ENCODE data around the gene DHPS.

The DHPS gene
- long read RNA-seq, transcript DHPS-221 (8 exons, 1,176 nt): minor isoform, 41 of 735 reads
- long read RNA-seq, transcript DHPS-201 (9 exons, 1,363 nt): major isoform, 642 of 735 reads
- long read RNA-seq, partial matches to known transcripts: 3 of 735 reads
- long read RNA-seq, other reads (novel, unspliced or antisense): 47 of 735 reads

DNA sequence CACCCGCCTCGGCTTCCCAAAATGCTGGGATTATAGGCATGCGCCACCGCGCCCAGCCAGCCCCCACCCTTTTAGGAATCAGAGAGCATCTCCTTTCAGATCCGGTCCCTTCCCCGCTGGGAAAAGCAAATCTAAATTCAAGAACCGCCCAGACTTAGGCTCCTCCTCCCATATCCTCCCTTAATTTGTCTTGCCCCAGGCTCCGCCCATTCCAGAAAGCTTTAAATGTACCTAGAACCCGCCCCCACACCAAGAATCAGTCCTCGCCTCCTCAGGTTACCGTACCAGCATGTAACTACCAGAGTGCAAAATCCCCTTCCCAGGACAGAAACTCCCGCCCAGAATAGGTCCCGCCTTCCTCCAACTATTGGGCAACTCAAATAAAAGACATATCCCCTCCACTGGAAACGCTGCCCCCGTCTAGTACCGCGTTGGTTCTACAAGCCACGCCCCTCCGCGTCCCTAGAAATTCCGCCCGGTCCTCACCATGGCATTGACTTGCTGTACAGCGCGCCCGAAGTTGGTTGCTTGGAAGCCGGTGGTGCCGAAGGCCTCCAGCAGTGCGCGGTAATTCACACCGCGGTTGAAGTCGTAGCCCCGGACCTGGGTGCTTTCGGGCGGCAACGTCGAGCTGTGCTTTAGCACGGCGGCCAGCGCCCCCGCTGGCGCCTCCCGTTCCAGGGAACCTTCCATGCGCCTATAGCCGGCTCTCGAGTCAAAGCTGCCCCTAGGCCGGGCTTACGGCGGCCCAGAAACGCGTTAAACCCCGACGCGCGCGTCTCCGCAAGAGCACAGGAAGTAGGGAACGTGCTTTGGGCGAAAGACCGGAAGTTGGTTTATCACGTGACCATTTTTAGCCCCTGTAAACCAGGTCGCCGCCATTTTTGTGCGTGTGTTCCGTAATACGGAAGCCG is at the start of gene DHPS:
DHPS (minus strand) TSS at position 807 of the 914 bp plus-strand sequence; CDS start at position 693, 114 bp downstream.
- TF ChIP-seq REST (IDR thresholded peaks at IDR 0.05; ENCODE audit: insufficient replicate concordance, low read depth) (peak; percentile 37), GABPA (IDR thresholded peaks at IDR 0.05; ENCODE audit: low read depth) (peak; percentile 86), CTCF (IDR thresholded peaks at IDR 0.05; ENCODE audit: insufficient read depth, low read length) (no peak), SPI1 (IDR thresholded peaks at IDR 0.05; ENCODE audit: borderline replicate concordance, low read depth) (peak; percentile 35; the same call in 1 of the 2 replicates), POLR2AphosphoS5 (IDR thresholded peaks at IDR 0.05; ENCODE audit: low read depth) (peak; percentile 77)
- peak within 1 kb of the TSS; percentile 79 for H3K4me3 ChIP-seq (replicated peaks; ENCODE audit: insufficient read depth, low read length)
- peak; percentile 97 to 98 for DNase-seq (ENCODE audit: low read depth in 1 of 2, low spot score in 1 of 2)
- H3K27ac ChIP-seq (replicated peaks): peak within 1 kb of the TSS; percentile 96
- no peaks in the 10 kb centered on the region for H3K27me3 ChIP-seq (ENCODE audit: insufficient read depth, poor library complexity, severe bottlenecking)

- DNase-seq (ENCODE audit: low read depth in 1 of 2, low spot score in 1 of 2): no peak
- Histone ChIP-seq H3K27ac (replicated peaks) (no peak overlapping the region), H3K27me3 (ENCODE audit: insufficient read depth, poor library complexity, severe bottlenecking) (no peaks in the 10 kb centered on the region), H3K4me3 (replicated peaks; ENCODE audit: insufficient read depth, low read length) (no peak overlapping the region)
- no peak for TF ChIP-seq CTCF (IDR thresholded peaks at IDR 0.05; ENCODE audit: insufficient read depth, low read length)
- no peak for TF ChIP-seq SPI1 (IDR thresholded peaks at IDR 0.05; ENCODE audit: borderline replicate concordance, low read depth)
- TF ChIP-seq POLR2AphosphoS5 (IDR thresholded peaks at IDR 0.05; ENCODE audit: low read depth): no peak
- TF ChIP-seq REST (IDR thresholded peaks at IDR 0.05; ENCODE audit: insufficient replicate concordance, low read depth): no peak
Measured at GRCh38 chr19:12731337-12731736, 49.7 kb upstream of the DHPS start.

DNA sequence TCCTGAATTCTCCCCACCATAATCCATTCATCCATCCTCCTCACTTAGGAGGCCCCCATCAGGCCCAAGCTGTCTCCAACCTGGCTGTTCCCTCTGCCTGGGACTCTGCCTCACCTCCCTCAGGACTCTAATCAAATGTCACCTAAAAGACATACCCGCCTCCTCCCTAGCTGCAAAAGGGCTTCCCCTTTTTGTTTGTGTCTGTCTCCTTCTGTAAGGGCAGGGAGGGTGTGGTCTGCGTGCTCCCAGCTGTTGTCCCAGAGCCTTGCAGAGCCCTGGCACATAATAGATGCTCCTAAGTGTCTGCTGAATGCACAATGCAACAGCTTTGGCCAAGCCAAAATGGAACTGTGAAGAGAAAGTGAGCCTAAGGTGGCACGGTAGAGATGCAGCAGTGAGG is 48.4 kb upstream of the DHPS start:
- peak in 1 of 2 experiments; percentile 80 for DNase-seq (ENCODE audit: low read depth in 1 of 2, low spot score in 1 of 2)
- Histone ChIP-seq H3K4me3 (replicated peaks; ENCODE audit: insufficient read depth, low read length) (no peak overlapping the region), H3K27me3 (ENCODE audit: insufficient read depth, poor library complexity, severe bottlenecking) (no peaks in the 10 kb centered on the region), H3K27ac (replicated peaks) (no peak overlapping the region)
- TF ChIP-seq SPI1 (IDR thresholded peaks at IDR 0.05; ENCODE audit: borderline replicate concordance, low read depth) (peak; percentile 96), GABPA (IDR thresholded peaks at IDR 0.05; ENCODE audit: low read depth) (no peak), CTCF (IDR thresholded peaks at IDR 0.05; ENCODE audit: insufficient read depth, low read length) (no peak), REST (IDR thresholded peaks at IDR 0.05; ENCODE audit: insufficient replicate concordance, low read depth) (no peak), POLR2AphosphoS5 (IDR thresholded peaks at IDR 0.05; ENCODE audit: low read depth) (no peak)
